Panc1 (cell line): Measurements from ENCODE around the gene ZCCHC14.

Experiments
- POLR2AphosphoS5 ChIP-seq: IDR thresholded peaks from 2 replicates; pipeline ENCODE4 v1.6.1; 2012; ENCODE audit warnings: mild to moderate bottlenecking, low read depth, low read length, moderate library complexity
- SIN3A ChIP-seq: IDR thresholded peaks from 2 replicates; pipeline ENCODE4 v1.6.1; 2012; ENCODE audit warnings: low read depth, mild to moderate bottlenecking, low read length, moderate library complexity, borderline replicate concordance; ENCODE audit not compliant: insufficient read depth
- TF ChIP-seq, protein P1 (sequence below): fragments of 450-650 bp; IDR thresholded peaks from 2 replicates; pipeline ENCODE4 v1.5.1; 2017; ENCODE audit warnings: mild to moderate bottlenecking

GRCh38 chr16:87534751-87535150 lies 41.9 kb upstream of the ZCCHC14 start:
- TF ChIP-seq POLR2AphosphoS5 (no peak), SIN3A (no peak)
- TF ChIP-seq, protein P1, sequence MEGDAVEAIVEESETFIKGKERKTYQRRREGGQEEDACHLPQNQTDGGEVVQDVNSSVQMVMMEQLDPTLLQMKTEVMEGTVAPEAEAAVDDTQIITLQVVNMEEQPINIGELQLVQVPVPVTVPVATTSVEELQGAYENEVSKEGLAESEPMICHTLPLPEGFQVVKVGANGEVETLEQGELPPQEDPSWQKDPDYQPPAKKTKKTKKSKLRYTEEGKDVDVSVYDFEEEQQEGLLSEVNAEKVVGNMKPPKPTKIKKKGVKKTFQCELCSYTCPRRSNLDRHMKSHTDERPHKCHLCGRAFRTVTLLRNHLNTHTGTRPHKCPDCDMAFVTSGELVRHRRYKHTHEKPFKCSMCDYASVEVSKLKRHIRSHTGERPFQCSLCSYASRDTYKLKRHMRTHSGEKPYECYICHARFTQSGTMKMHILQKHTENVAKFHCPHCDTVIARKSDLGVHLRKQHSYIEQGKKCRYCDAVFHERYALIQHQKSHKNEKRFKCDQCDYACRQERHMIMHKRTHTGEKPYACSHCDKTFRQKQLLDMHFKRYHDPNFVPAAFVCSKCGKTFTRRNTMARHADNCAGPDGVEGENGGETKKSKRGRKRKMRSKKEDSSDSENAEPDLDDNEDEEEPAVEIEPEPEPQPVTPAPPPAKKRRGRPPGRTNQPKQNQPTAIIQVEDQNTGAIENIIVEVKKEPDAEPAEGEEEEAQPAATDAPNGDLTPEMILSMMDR = no peak
